K562 (cell line): ENCODE data around the gene HDGFL1. TPM values are rescaled to one million over a fixed set of nuclear protein-coding genes. Genes with fewer than 3 reads are reported as not detected.

Source experiments
- ATAC-seq: fragments of 200-7000 bp; cut with Tn5 transposase; 3 replicates; pipeline ENCODE4 v1.9.1; 2020; ENCODE audit warnings: moderate library complexity
- BruUV-seq: library from RNA; stranded (reverse); fragments of 400-500 nt; replicated peaks from 2 replicates; lab custom pipeline; 2021; lab: Mats Ljungman, UMichigan
- CTCF ChIA-PET: fragments of 300-600 bp; formaldehyde crosslinking; extraction: SDS; loops from one replicate; lab custom pipeline; 2021; ENCODE audit warnings: low intra/inter-chr PET ratio; lab: Yijun Ruan, JAX
- POLR2A ChIA-PET: fragments of 300-600, 350-650 bp; sonication (Branson Sonifier 250); formaldehyde crosslinking; extraction: SDS; loops from one replicate; lab custom pipeline; 2021; ENCODE audit warnings: antibody characterized with exemption, inconsistent platforms; lab: Yijun Ruan, JAX
- DNase-seq, 4 experiments: peaks; one replicate each; pipeline versions ENCODE4 v3.0.0 to v3.0.0-alpha.2; 2011 to 2018; ENCODE audit warnings: low spot score in 3 of 4, mixed read lengths in 3 of 4; ENCODE audit errors: extremely low read depth in 1 of 4
- FAIRE-seq: peaks from 2 replicates; lab custom pipeline; 2011; peaks lifted over from hg19 to GRCh38; lab: Jason Lieb, UNC
- H2AFZ ChIP-seq: 2 replicates; pipeline ENCODE4 v1.6.0; 2011; ENCODE audit warnings: low read depth, low read length, control low read depth, inconsistent platforms
- H3K27ac ChIP-seq: fragments of 200-600 bp; 3 replicates; pipeline ENCODE4 v1.8.0; 2011; ENCODE audit warnings: low read depth, mild to moderate bottlenecking, control low read depth, inconsistent platforms, low read length, moderate library complexity, mixed read lengths; ENCODE audit errors: extremely low read depth
- H3K27me3 ChIP-seq, 2 experiments: fragments of 300-600 bp in 1 of 2; 2 replicates in 1 of 2; 3 replicates in 1 of 2; pipeline versions ENCODE4 v1.6.0 to v1.8.0; 2011; ENCODE audit warnings: inconsistent platforms in 2 of 2, low read length in 2 of 2, mild to moderate bottlenecking in 1 of 2, mixed read lengths in 1 of 2, moderate library complexity in 1 of 2; ENCODE audit not compliant: control insufficient read depth in 2 of 2, insufficient read depth in 2 of 2
- H3K36me3 ChIP-seq: fragments of 300-600 bp; 3 replicates; pipeline ENCODE4 v1.8.0; 2011; ENCODE audit warnings: mild to moderate bottlenecking, low read length, inconsistent platforms; ENCODE audit not compliant: control insufficient read depth, insufficient read depth
- H3K4me1 ChIP-seq, 2 experiments: fragments of 200-600 bp in 1 of 2; replicated peaks in 1 of 2; 2 replicates in 1 of 2; 3 replicates in 1 of 2; pipeline versions ENCODE4 v1.5.1 to v1.8.0; 2011; ENCODE audit warnings: inconsistent platforms in 2 of 2, low read length in 2 of 2, mild to moderate bottlenecking in 1 of 2, mixed read lengths in 1 of 2, moderate library complexity in 1 of 2; ENCODE audit not compliant: control insufficient read depth in 2 of 2, insufficient read depth in 2 of 2
- H3K4me2 ChIP-seq: 2 replicates; pipeline ENCODE4 v1.6.1; 2011; ENCODE audit warnings: low read length, control low read depth, inconsistent platforms, mixed read lengths; ENCODE audit not compliant: insufficient read depth
- H3K4me3 ChIP-seq: fragments of 200-600 bp; sonication (generic), shearing (Covaris generic); 2 replicates; pipeline ENCODE4 v1.5.1; 2016; ENCODE audit warnings: control low read depth, inconsistent platforms
- H3K79me2 ChIP-seq: fragments of 200-600 bp; 3 replicates; pipeline ENCODE4 v1.8.0; 2011; ENCODE audit warnings: low read length, inconsistent platforms; ENCODE audit not compliant: control insufficient read depth, insufficient read depth
- H3K9ac ChIP-seq, 2 experiments: 2 replicates each; pipeline versions ENCODE4 v1.6.0 to v1.6.1; 2011; ENCODE audit warnings: low read depth in 2 of 2, low read length in 2 of 2, control low read depth in 1 of 2, inconsistent platforms in 1 of 2, mild to moderate bottlenecking in 1 of 2, mixed read lengths in 1 of 2; ENCODE audit not compliant: insufficient read depth in 1 of 2
- H3K9me1 ChIP-seq: one replicate; pipeline ENCODE4 v1.6.0; 2011; ENCODE audit warnings: inconsistent platforms, mild to moderate bottlenecking, low read length, moderate library complexity; ENCODE audit not compliant: control insufficient read depth, insufficient read depth
- H3K9me3 ChIP-seq: replicated peaks from 2 replicates; pipeline ENCODE4 v1.5.1; 2011; ENCODE audit warnings: low read depth, low read length, inconsistent platforms; ENCODE audit not compliant: control insufficient read depth, insufficient read depth
- H4K20me1 ChIP-seq: replicated peaks from 2 replicates; pipeline ENCODE4 v1.6.1; 2011; ENCODE audit warnings: low read length, inconsistent platforms, mixed read lengths; ENCODE audit not compliant: control insufficient read depth, insufficient read depth
- DMBX1 ChIP-seq: fragments of 250-450 bp; sonication (Bioruptor Pico); IDR thresholded peaks from 2 replicates; pipeline ENCODE4 v1.8.0; 2022; ENCODE audit warnings: inconsistent platforms, mild to moderate bottlenecking, moderate library complexity, borderline replicate concordance
- FIP1L1 ChIP-seq: fragments of 200-400 bp; formaldehyde crosslinking; IDR thresholded peaks from 2 replicates; pipeline ENCODE4 v1.6.1; 2018; ENCODE audit warnings: mild to moderate bottlenecking, low read depth, low read length; ENCODE audit not compliant: poor library complexity, severe bottlenecking
- FOS ChIP-seq: IDR thresholded peaks from 3 replicates; pipeline ENCODE4 v1.6.1; 2011; ENCODE audit not compliant: insufficient read length; ENCODE audit errors: extremely low read depth
- HDAC1 ChIP-seq, 2 experiments: fragments of 450-650 bp; IDR thresholded peaks; 2 replicates each; pipeline ENCODE4 v1.6.1; 2016 to 2017; ENCODE audit warnings: inconsistent platforms in 1 of 2, mild to moderate bottlenecking in 1 of 2, moderate library complexity in 1 of 2
- HNRNPK ChIP-seq: fragments of 200-400 bp; formaldehyde crosslinking; IDR thresholded peaks from one replicate; pipeline ENCODE4 v1.6.1; 2018; ENCODE audit warnings: mild to moderate bottlenecking, low read depth, low read length; ENCODE audit not compliant: poor library complexity, severe bottlenecking
- HNRNPL ChIP-seq: fragments of 200-400 bp; formaldehyde crosslinking; IDR thresholded peaks from 2 replicates; pipeline ENCODE4 v1.6.1; 2017; ENCODE audit warnings: low read depth, mild to moderate bottlenecking, low read length
- ILK ChIP-seq: fragments of 450-650 bp; IDR thresholded peaks from 2 replicates; pipeline ENCODE4 v1.6.1; 2016; ENCODE audit warnings: missing genetic modification characterization, low read depth, mild to moderate bottlenecking, missing compliant biosample characterization, moderate library complexity, borderline replicate concordance
- LCOR ChIP-seq: sonication (generic); formaldehyde crosslinking; IDR thresholded peaks from 2 replicates; pipeline ENCODE4 v1.8.0; 2022; ENCODE audit warnings: mild to moderate bottlenecking, missing genetic modification reagents
- RNF2 ChIP-seq: sonication (generic); IDR thresholded peaks from 2 replicates; pipeline ENCODE4 v1.6.1; 2016
- TAF15 ChIP-seq: fragments of 200-400 bp; formaldehyde crosslinking; IDR thresholded peaks from 2 replicates; pipeline ENCODE4 v1.6.1; 2017; ENCODE audit warnings: mild to moderate bottlenecking, low read depth, low read length, moderate library complexity
- TBL1XR1 ChIP-seq, 2 experiments: IDR thresholded peaks; 2 replicates each; pipeline ENCODE4 v1.6.1; 2012; ENCODE audit warnings: improper control_type of control experiment in 2 of 2, low read length in 2 of 2, mild to moderate bottlenecking in 1 of 2
- TRIM24 ChIP-seq, 2 experiments: fragments of 450-650 bp; IDR thresholded peaks; 2 replicates each; pipeline ENCODE4 v1.6.1; 2016
- WGBS: fragments of 100-300 bp; shearing (Covaris generic); methylation state at CpG from one replicate; pipeline ENCODE4 v1.1.6; 2016; ENCODE audit warnings: low coverage, mixed read lengths; ENCODE audit not compliant: insufficient coverage; ENCODE audit errors: missing lambda C conversion rate; 5-methylcytosine and 5-hydroxymethylcytosine counted together
- in situ Hi-C: fragments of 300-500 bp; cut with MboI; formaldehyde crosslinking; loops from 4 replicates; pipeline ENCODE4 v1.15.0; 2018; ENCODE audit warnings: inconsistent platforms, mixed read lengths
- intact Hi-C: fragments of 100-400 bp; cut with micrococcal nuclease; formaldehyde crosslinking; loops from 2 replicates; pipeline ENCODE4 v1.14.2; 2022
- polyA plus RNA-seq, 8 experiments: library from polyadenylated mRNA; depleted of rRNA in 4 of 8; stranded (reverse) in 5 of 8; unstranded in 3 of 8; fragments of >200 nt; fragmentation: Nextera tagmentation in 2 of 8; fragmentation: Illumina TruSeq in 1 of 8; extraction: Ambion mirVana in 2 of 8; extraction: Trizol in 1 of 8; gene quantifications; 2 replicates each; pipeline versions ENCODE4 v1.2.1 to v1.2.3, GENCODE V29; 2011 to 2014; ENCODE audit warnings: inconsistent platforms in 1 of 8, missing spikeins in 1 of 8
- total RNA-seq, 7 experiments: library from RNA; depleted of rRNA in 6 of 7; stranded (reverse); fragments of >200 nt in 6 of 7; fragmentation: Illumina TruSeq in 2 of 7; extraction: Trizol in 2 of 7; gene quantifications; 2 replicates each; pipeline versions ENCODE4 v1.2.1 to v1.2.3, GENCODE V29; 2011 to 2021; ENCODE audit warnings: low replicate concordance in 1 of 7
- TF ChIP-seq, protein P1 (sequence below): sonication (generic); formaldehyde crosslinking; IDR thresholded peaks from 2 replicates; pipeline ENCODE4 v1.8.1; 2023; ENCODE audit warnings: missing genetic modification reagents, mild to moderate bottlenecking, borderline replicate concordance
- TF ChIP-seq, protein P2 (sequence below): fragments of 450-650 bp; formaldehyde crosslinking; IDR thresholded peaks from 2 replicates; pipeline ENCODE4 v1.4.0; 2022; ENCODE audit warnings: missing genetic modification characterization

The HDGFL1 gene
- total and polyA plus RNA-seq, 9 of the 15 experiments (the other 6 are each of a cell fraction or from before 2014, with no cell fraction given) = 0.04 to 0.64 (median 0.28) TPM

DNA sequence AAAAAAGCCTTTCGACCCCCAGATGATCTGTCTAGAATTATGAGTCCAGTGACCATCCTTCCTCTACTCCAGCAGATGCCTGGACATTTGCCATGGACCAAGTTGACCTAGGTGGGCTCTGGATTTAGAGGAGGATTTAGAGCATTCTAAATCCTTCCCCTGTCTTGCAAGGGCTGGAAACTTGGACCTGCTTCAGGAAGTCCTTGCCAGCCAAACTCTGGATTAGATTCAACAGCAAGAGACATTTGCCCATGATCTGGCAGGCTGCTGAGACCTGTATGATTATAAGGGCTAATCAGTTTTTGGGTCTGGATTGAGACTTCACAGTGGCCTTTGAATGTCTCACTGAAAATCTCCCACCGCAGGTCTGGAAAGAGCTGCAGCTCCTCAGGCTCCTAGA is 13.1 kb upstream of the HDGFL1 start:
- Histone ChIP-seq H3K27ac (no peak overlapping the region), H3K9me1 (no peaks in the 10 kb centered on the region), H3K79me2 (no peaks in the 10 kb centered on the region), H3K4me2 (no peak overlapping the region), H3K36me3 (no peaks in the 10 kb centered on the region), H3K27me3 (no peaks in the 10 kb centered on the region), H2AFZ (no peak overlapping the region), H4K20me1 (no peaks in the 10 kb centered on the region), H3K4me3 (no peak overlapping the region), H3K9ac (no peak overlapping the region), H3K9me3 (no peaks in the 10 kb centered on the region), H3K4me1 (no peaks in the 10 kb centered on the region)
- TF ChIP-seq HNRNPK = no peak
- TF ChIP-seq DMBX1 = no peak
- TF ChIP-seq ILK (tag) = no peak
- TF ChIP-seq FOS = no peak
- TF ChIP-seq, protein P1, sequence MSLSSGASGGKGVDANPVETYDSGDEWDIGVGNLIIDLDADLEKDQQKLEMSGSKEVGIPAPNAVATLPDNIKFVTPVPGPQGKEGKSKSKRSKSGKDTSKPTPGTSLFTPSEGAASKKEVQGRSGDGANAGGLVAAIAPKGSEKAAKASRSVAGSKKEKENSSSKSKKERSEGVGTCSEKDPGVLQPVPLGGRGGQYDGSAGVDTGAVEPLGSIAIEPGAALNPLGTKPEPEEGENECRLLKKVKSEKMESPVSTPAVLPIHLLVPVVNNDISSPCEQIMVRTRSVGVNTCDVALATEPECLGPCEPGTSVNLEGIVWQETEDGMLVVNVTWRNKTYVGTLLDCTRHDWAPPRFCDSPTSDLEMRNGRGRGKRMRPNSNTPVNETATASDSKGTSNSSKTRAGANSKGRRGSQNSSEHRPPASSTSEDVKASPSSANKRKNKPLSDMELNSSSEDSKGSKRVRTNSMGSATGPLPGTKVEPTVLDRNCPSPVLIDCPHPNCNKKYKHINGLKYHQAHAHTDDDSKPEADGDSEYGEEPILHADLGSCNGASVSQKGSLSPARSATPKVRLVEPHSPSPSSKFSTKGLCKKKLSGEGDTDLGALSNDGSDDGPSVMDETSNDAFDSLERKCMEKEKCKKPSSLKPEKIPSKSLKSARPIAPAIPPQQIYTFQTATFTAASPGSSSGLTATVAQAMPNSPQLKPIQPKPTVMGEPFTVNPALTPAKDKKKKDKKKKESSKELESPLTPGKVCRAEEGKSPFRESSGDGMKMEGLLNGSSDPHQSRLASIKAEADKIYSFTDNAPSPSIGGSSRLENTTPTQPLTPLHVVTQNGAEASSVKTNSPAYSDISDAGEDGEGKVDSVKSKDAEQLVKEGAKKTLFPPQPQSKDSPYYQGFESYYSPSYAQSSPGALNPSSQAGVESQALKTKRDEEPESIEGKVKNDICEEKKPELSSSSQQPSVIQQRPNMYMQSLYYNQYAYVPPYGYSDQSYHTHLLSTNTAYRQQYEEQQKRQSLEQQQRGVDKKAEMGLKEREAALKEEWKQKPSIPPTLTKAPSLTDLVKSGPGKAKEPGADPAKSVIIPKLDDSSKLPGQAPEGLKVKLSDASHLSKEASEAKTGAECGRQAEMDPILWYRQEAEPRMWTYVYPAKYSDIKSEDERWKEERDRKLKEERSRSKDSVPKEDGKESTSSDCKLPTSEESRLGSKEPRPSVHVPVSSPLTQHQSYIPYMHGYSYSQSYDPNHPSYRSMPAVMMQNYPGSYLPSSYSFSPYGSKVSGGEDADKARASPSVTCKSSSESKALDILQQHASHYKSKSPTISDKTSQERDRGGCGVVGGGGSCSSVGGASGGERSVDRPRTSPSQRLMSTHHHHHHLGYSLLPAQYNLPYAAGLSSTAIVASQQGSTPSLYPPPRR (CRISPR knock-in tag) = no peak
- no peak for TF ChIP-seq TBL1XR1 (IDR thresholded peaks at IDR 0.05; ENCODE audit: low read length in 2 of 2)
- TF ChIP-seq HDAC1 (IDR thresholded peaks at IDR 0.05) = no peak
- TF ChIP-seq RNF2 = no peak
- TF ChIP-seq, protein P2, sequence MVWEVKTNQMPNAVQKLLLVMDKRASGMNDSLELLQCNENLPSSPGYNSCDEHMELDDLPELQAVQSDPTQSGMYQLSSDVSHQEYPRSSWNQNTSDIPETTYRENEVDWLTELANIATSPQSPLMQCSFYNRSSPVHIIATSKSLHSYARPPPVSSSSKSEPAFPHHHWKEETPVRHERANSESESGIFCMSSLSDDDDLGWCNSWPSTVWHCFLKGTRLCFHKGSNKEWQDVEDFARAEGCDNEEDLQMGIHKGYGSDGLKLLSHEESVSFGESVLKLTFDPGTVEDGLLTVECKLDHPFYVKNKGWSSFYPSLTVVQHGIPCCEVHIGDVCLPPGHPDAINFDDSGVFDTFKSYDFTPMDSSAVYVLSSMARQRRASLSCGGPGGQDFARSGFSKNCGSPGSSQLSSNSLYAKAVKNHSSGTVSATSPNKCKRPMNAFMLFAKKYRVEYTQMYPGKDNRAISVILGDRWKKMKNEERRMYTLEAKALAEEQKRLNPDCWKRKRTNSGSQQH (CRISPR knock-in tag) = no peak
- TF ChIP-seq TRIM24 (IDR thresholded peaks at IDR 0.05) = no peak
- TF ChIP-seq LCOR (CRISPR knock-in tag) = no peak
- TF ChIP-seq TAF15 = no peak
- TF ChIP-seq FIP1L1 = no peak
- TF ChIP-seq HNRNPL = no peak
- intact Hi-C loops (no loop called here), in situ Hi-C loops (no loop called here)
- ChIA-PET POLR2A (no interaction called here), CTCF (no interaction called here)
- DNase-seq = no peak
- no peak for ATAC-seq
- WGBS = 2% methylated on average over 2 of the region's 2 CpGs
- no peak for FAIRE-seq
- BruUV-seq = no TSS peak
